ENCODE measurements around the gene TMEFF2.
"Not testable (repeated sequence)": the region's sequence is repeated elsewhere in the genome, so short reads cannot be mapped to it uniquely, and the experiment has no call there.

Gene TMEFF2

GRCh38 chr2:192126912-192127311 is 67.8 kb downstream of the TMEFF2 start:
- no peak for FAIRE-seq

- no peak for FAIRE-seq
Observed at GRCh38 chr2:192126426-192126825, 68.3 kb downstream of the TMEFF2 start.

- FAIRE-seq = no peak
Observed at GRCh38 chr2:192124571-192124970, 70.2 kb downstream of the TMEFF2 start.

- FAIRE-seq = no peak
Observed at GRCh38 chr2:192123847-192124246, 70.9 kb downstream of the TMEFF2 start.

GRCh38 chr2:192122946-192123345 is 71.8 kb downstream of the TMEFF2 start:
- FAIRE-seq = no peak

- FAIRE-seq = no peak
Observed at GRCh38 chr2:192122141-192122540, 72.6 kb downstream of the TMEFF2 start.

GRCh38 chr2:192119536-192119935 is 75.2 kb downstream of the TMEFF2 start:
- FAIRE-seq = no peak

- FAIRE-seq = no peak
Observed at GRCh38 chr2:192117705-192118104, 77.0 kb downstream of the TMEFF2 start.

- FAIRE-seq = not testable (repeated sequence)
Observed at GRCh38 chr2:192111536-192111935, 83.2 kb downstream of the TMEFF2 start.

- FAIRE-seq = no peak
Observed at GRCh38 chr2:192099742-192100141, 95.0 kb downstream of the TMEFF2 start.

- no peak for FAIRE-seq
Observed at GRCh38 chr2:192098814-192099491, 95.8 kb downstream of the TMEFF2 start.

- FAIRE-seq = no peak
Observed at GRCh38 chr2:192091476-192091875, 103.3 kb downstream of the TMEFF2 start.

GRCh38 chr2:192090911-192091310 is 103.8 kb downstream of the TMEFF2 start:
- FAIRE-seq = no peak

GRCh38 chr2:192087398-192087958 is 107.3 kb downstream of the TMEFF2 start:
- no peak for FAIRE-seq

- no peak for FAIRE-seq
Observed at GRCh38 chr2:192082121-192082520, 112.6 kb downstream of the TMEFF2 start.

GRCh38 chr2:192080096-192080495 is 114.6 kb downstream of the TMEFF2 start:
- not testable (repeated sequence) for FAIRE-seq

- FAIRE-seq = no peak
Observed at GRCh38 chr2:192073878-192074277, 120.9 kb downstream of the TMEFF2 start.

GRCh38 chr2:192072778-192073177 is 122.0 kb downstream of the TMEFF2 start:
- no peak for FAIRE-seq

GRCh38 chr2:192072261-192072660 is 122.5 kb downstream of the TMEFF2 start:
- FAIRE-seq = no peak

- FAIRE-seq = no peak
Observed at GRCh38 chr2:192070099-192070498, 124.6 kb downstream of the TMEFF2 start.

- no peak for FAIRE-seq
Observed at GRCh38 chr2:192069417-192069816, 125.3 kb downstream of the TMEFF2 start.

GRCh38 chr2:192068966-192069365 is 125.8 kb downstream of the TMEFF2 start:
- no peak for FAIRE-seq

GRCh38 chr2:192067631-192068030 is 127.1 kb downstream of the TMEFF2 start:
- FAIRE-seq = no peak

GRCh38 chr2:192064459-192064858 is 130.3 kb downstream of the TMEFF2 start:
- FAIRE-seq = no peak

- no peak for FAIRE-seq
Observed at GRCh38 chr2:192060161-192060560, 134.6 kb downstream of the TMEFF2 start.
